Tibial nerve (tissue), 4 donors: ENCODE measurements around the gene NEU4. TPM values are rescaled to one million over a fixed set of nuclear protein-coding genes. Genes with fewer than 3 reads are reported as not detected.

ENCODE experiments used
- DNase-seq, 2 donors: peaks; one replicate each; pipeline ENCODE4 v3.0.0-alpha.2; 2019; ENCODE audit warnings: low spot score in 2 of 2
- H3K27ac ChIP-seq, 4 donors: fragments of 200-600 bp; sonication (generic) in 3 of 4; one replicate each; pipeline ENCODE4 v1.5.1; 2017 to 2019; ENCODE audit warnings: mild to moderate bottlenecking in 1 of 4
- H3K27me3 ChIP-seq, 2 donors: fragments of 200-600 bp; sonication (generic) in 1 of 2; one replicate each; pipeline versions ENCODE4 v1.5.1 to v1.6.0; 2017 to 2019
- H3K36me3 ChIP-seq, 3 donors: fragments of 200-600 bp; sonication (generic); one replicate each; pipeline ENCODE4 v1.5.1; 2018 to 2019
- H3K4me1 ChIP-seq, 4 donors: fragments of 200-600 bp; sonication (generic) in 3 of 4; one replicate each; pipeline ENCODE4 v1.5.1; 2017 to 2019
- H3K4me3 ChIP-seq, 4 donors: fragments of 200-600 bp; sonication (generic) in 3 of 4; one replicate each; pipeline ENCODE4 v1.5.1; 2017 to 2019; ENCODE audit warnings: mild to moderate bottlenecking in 1 of 4, moderate library complexity in 1 of 4
- H3K9me3 ChIP-seq, 4 donors: fragments of 200-600 bp; sonication (generic) in 3 of 4; one replicate each; pipeline ENCODE4 v1.5.1; 2017 to 2019
- EP300 ChIP-seq, 2 donors: sonication (generic); formaldehyde crosslinking; IDR thresholded peaks; one replicate each; pipeline ENCODE4 v1.6.1; 2017; ENCODE audit warnings: antibody characterized with exemption in 2 of 2, mild to moderate bottlenecking in 1 of 2
- POLR2A ChIP-seq, 2 donors: fragments of 450-650 bp; IDR thresholded peaks; one replicate each; pipeline ENCODE4 v1.6.1; 2017; ENCODE audit warnings: antibody characterized with exemption in 2 of 2, mild to moderate bottlenecking in 2 of 2, moderate library complexity in 2 of 2
- WGBS, 2 donors: methylation state at CpG; one replicate each; pipeline ENCODE4 v1.1.5; 2018; 5-methylcytosine and 5-hydroxymethylcytosine counted together
- total RNA-seq, 4 donors: library from RNA; depleted of rRNA; stranded (reverse); fragments of >200 nt; gene quantifications; one replicate each; pipeline ENCODE4 v1.1.0, GENCODE V29; 2016
- TF ChIP-seq, protein P1 (sequence below), 5 experiments: fragments of 200-600 bp in 3 of 5; fragments of 450-650 bp in 2 of 5; sonication (generic) in 3 of 5; IDR thresholded peaks; one replicate each; pipeline ENCODE4 v1.5.1; 2016 to 2019; ENCODE audit warnings: antibody characterized with exemption in 5 of 5, mild to moderate bottlenecking in 3 of 5, moderate library complexity in 2 of 5

The NEU4 gene
- total RNA-seq, 4 donors from 2014 or later, result 1.1 to 1.6 TPM; not detected in 2

- Histone ChIP-seq H3K27me3 (no peaks in the 10 kb centered on the region), H3K9me3 (no peaks in the 10 kb centered on the region), H3K36me3 (peaks cover 0 to 61% (median 0%) of the 10 kb centered on the region in 3 donors), H3K27ac (peak overlapping the region in 1 of 4 donors; percentile 53), H3K4me3 (no peak overlapping the region), H3K4me1 (no peaks in the 10 kb centered on the region)
- no peak for DNase-seq
- WGBS, 2 donors, result 76 to 79% methylated on average over 19 to 20 of the region's 20 CpGs
- TF ChIP-seq, protein P1, sequence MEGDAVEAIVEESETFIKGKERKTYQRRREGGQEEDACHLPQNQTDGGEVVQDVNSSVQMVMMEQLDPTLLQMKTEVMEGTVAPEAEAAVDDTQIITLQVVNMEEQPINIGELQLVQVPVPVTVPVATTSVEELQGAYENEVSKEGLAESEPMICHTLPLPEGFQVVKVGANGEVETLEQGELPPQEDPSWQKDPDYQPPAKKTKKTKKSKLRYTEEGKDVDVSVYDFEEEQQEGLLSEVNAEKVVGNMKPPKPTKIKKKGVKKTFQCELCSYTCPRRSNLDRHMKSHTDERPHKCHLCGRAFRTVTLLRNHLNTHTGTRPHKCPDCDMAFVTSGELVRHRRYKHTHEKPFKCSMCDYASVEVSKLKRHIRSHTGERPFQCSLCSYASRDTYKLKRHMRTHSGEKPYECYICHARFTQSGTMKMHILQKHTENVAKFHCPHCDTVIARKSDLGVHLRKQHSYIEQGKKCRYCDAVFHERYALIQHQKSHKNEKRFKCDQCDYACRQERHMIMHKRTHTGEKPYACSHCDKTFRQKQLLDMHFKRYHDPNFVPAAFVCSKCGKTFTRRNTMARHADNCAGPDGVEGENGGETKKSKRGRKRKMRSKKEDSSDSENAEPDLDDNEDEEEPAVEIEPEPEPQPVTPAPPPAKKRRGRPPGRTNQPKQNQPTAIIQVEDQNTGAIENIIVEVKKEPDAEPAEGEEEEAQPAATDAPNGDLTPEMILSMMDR (IDR thresholded peaks at IDR 0.05), result no peak
- TF ChIP-seq EP300 (IDR thresholded peaks at IDR 0.05) (no peak), POLR2A (IDR thresholded peaks at IDR 0.05) (no peak)
Observed at GRCh38 chr2:241763551-241764274, 45.3 kb upstream of the NEU4 start.

- Histone ChIP-seq H3K4me1 (no peaks in the 10 kb centered on the region), H3K27ac (no peak overlapping the region), H3K4me3 (no peak overlapping the region), H3K36me3 (peaks cover 0 to 60% (median 0%) of the 10 kb centered on the region in 3 donors), H3K9me3 (no peaks in the 10 kb centered on the region), H3K27me3 (no peaks in the 10 kb centered on the region)
- TF ChIP-seq EP300 (IDR thresholded peaks at IDR 0.05), result no peak
- no peak for TF ChIP-seq POLR2A (IDR thresholded peaks at IDR 0.05)
- TF ChIP-seq, protein P1 (IDR thresholded peaks at IDR 0.05), result no peak
- no peak for DNase-seq
- WGBS, 2 donors, result 71 to 76% methylated on average over 22 to 27 of the region's 27 CpGs
Observed at GRCh38 chr2:241764275-241765241, 44.4 kb upstream of the NEU4 start.

DNA sequence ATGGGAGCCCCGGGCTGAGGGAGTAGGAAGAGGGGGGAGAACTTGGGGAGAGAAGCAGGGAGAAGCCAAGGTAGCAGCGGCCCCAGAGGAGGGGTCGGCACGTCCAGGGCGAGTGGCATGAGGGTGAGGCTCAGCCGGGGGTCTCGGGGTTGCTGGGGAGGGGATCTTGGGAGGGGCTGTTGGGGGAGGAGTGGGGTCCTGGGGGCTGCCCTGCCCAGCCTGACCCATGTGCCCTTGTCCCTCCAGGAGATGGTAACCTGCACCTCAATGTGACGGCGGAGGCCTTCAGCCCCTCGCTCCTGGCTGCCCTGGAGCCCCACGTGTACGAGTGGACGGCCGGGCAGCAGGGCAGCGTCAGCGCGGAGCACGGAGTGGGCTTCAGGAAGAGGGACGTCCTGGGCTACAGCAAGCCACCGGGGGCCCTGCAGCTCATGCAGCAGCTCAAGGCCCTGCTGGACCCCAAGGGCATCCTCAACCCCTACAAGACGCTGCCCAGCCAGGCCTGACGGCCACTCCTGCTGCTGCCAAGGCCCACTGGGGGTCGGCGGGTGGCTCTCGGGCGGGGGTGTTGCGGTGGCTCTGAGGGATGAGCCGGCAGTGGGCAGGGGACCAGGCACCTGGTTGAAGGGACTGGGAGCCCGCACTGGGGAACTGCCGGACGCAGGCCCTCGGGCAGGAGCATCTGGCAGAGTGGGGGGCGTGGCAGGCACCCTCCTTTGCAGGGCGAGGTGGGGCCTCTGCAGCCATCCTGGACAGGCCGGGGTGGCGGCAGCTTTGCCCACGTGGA, 41.3 kb upstream of the NEU4 start:
- H3K4me3 ChIP-seq, result no peak overlapping the region
- H3K4me1 ChIP-seq, result peaks cover 0 to 17% (median 6%) of the 10 kb centered on the region in 4 donors
- peaks cover 0 to 31% (median 0%) of the 10 kb centered on the region in 3 donors for H3K36me3 ChIP-seq
- WGBS, 2 donors, result 90 to 91% methylated on average over 18 to 21 of the region's 37 CpGs
- H3K9me3 ChIP-seq, result no peaks in the 10 kb centered on the region
- no peak overlapping the region for H3K27ac ChIP-seq
- TF ChIP-seq POLR2A (IDR thresholded peaks at IDR 0.05) (no peak), EP300 (IDR thresholded peaks at IDR 0.05) (no peak)
- TF ChIP-seq, protein P1 (IDR thresholded peaks at IDR 0.05), result no peak
- DNase-seq, result no peak
- H3K27me3 ChIP-seq, result peaks cover 0 to 10% of the 10 kb centered on the region in 2 donors

DNA sequence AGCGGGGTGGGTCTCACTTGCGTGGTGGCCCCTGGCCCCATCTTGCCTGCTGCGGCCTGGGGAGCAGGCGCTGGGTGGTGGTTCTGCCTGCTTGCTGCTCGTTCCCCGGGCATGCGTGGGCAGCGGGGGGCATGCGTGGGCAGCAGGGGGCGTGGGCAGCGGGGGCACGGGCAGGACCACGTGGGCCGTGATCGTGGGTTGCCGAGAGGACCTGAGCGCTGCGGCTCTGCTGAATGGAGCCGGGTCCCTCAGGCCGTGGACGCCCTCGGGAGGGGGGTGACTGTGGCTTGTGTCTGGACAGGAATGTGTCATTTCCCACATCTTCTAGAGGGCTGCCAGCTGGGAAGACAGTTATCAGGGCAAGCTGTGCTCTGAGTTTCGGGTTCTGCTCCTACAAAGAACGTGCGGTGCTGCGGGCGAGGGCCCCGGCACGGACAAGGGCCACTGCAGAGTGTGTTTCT, 40.7 kb upstream of the NEU4 start:
- no peaks in the 10 kb centered on the region for H3K9me3 ChIP-seq
- 85 to 88% methylated on average over 25 to 29 of the region's 29 CpGs for WGBS, 2 donors
- H3K27me3 ChIP-seq, result peaks cover 0 to 15% of the 10 kb centered on the region in 2 donors
- no peak overlapping the region for H3K27ac ChIP-seq
- H3K4me3 ChIP-seq, result no peak overlapping the region
- no peak for DNase-seq
- peaks cover 0 to 17% (median 6%) of the 10 kb centered on the region in 4 donors for H3K4me1 ChIP-seq
- TF ChIP-seq POLR2A (IDR thresholded peaks at IDR 0.05) (no peak), EP300 (IDR thresholded peaks at IDR 0.05) (no peak)
- TF ChIP-seq, protein P1 (IDR thresholded peaks at IDR 0.05), result no peak
- peaks cover 0 to 25% (median 0%) of the 10 kb centered on the region in 3 donors for H3K36me3 ChIP-seq
